ENCODE measurements around the gene XIRP2.

DNA sequence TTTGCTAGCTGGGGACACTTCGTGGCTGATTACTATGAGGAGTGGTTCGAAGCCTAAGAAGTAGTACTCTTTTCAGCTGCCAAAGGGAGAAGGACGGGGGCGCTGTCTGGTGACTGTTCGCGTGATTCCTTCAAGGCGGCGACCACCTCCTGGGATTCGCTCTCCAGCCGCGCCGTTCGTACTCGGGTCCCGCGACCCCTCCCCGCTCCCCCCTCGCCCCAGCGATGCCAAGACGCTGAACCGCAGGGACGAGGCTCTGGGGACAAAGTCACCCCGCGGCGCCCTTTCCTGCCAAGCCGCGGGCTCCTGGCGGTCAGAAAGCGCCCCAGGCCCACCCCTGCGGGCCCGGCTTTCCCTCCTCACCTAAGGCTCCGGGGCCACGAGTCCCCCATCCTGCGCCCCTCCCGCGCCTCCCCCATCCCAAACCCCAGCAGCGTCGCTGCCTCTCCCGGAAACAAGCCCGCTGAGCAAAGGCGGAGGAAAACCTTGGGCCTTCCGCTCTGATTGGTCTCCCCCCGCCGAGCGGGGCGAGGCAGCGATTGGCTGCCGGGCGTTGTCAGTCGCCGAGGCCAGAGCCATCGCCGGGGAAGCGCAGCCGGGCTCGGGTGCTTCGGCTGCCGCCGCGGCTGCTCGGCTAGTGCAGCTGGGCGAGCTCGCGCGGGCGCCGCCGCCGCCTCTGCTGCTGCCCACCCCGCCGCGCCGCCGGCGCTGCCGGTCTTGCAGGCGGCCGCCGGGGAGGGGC lies 404.3 kb downstream of the XIRP2 start, which contains the start of gene B3GALT1:
- TF ChIP-seq SRY (CRISPR knock-in tag; IDR thresholded peaks at IDR 0.05) = no peak
- TF ChIP-seq, protein P1, sequence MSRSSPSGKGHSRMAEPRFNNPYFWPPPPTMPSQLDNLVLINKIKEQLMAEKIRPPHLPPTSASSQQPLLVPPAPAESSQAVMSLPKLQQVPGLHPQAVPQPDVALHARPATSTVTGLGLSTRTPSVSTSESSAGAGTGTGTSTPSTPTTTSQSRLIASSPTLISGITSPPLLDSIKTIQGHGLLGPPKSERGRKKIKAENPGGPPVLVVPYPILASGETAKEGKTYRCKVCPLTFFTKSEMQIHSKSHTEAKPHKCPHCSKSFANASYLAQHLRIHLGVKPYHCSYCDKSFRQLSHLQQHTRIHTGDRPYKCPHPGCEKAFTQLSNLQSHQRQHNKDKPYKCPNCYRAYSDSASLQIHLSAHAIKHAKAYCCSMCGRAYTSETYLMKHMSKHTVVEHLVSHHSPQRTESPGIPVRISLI (CRISPR knock-in tag; IDR thresholded peaks at IDR 0.05; ENCODE audit: borderline replicate concordance) = no peak
- 0 out of 2 replicates have a peak, but pooled peaks have one; percentile 15 for TF ChIP-seq MYC (CRISPR knock-in tag; IDR thresholded peaks at IDR 0.05; ENCODE audit: borderline replicate concordance)
- TF ChIP-seq CBX5 (CRISPR knock-in tag; IDR thresholded peaks at IDR 0.05; ENCODE audit: borderline replicate concordance) = no peak
